ENCODE data around the gene VPS45.

DNA sequence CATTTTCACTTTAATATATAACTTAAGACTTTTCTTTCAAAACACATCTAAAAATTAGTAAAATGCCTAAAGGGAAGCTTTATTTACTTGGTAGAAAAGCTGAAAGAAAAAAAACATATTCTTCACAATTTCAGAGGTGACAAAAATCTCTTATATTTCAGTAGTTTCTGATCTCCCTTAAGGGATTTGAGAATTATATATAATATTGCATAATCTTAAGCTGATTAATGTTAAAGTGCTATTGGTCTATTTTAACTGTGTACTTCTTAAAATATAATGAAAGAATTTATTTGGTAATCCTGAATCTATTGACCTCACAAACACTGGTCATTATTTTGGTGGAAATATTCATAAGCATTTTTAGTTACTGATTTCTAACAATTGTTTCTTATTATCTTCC lies 1.2 kb upstream of the VPS45 start:
- TF ChIP-seq, protein P1, sequence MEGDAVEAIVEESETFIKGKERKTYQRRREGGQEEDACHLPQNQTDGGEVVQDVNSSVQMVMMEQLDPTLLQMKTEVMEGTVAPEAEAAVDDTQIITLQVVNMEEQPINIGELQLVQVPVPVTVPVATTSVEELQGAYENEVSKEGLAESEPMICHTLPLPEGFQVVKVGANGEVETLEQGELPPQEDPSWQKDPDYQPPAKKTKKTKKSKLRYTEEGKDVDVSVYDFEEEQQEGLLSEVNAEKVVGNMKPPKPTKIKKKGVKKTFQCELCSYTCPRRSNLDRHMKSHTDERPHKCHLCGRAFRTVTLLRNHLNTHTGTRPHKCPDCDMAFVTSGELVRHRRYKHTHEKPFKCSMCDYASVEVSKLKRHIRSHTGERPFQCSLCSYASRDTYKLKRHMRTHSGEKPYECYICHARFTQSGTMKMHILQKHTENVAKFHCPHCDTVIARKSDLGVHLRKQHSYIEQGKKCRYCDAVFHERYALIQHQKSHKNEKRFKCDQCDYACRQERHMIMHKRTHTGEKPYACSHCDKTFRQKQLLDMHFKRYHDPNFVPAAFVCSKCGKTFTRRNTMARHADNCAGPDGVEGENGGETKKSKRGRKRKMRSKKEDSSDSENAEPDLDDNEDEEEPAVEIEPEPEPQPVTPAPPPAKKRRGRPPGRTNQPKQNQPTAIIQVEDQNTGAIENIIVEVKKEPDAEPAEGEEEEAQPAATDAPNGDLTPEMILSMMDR (IDR thresholded peaks at IDR 0.05; ENCODE audit: borderline replicate concordance, extremely low read depth, low read length, poor library complexity, severe bottlenecking) = no peak
- no peak for TF ChIP-seq EZH2 (IDR thresholded peaks at IDR 0.05; ENCODE audit: borderline replicate concordance, low read depth, low read length, severe bottlenecking)
